Osteocyte (in vitro differentiated cells): ENCODE data around the gene FBXO36. TPM values are rescaled to one million over a fixed set of nuclear protein-coding genes. Genes with fewer than 3 reads are reported as not detected.
"Not testable (repeated sequence)": the region's sequence is repeated elsewhere in the genome, so short reads cannot be mapped to it uniquely, and the experiment has no call there.

Experiments used
- DNase-seq: peaks from one replicate; pipeline ENCODE4 v3.0.0; 2021; ENCODE audit warnings: mixed read lengths; ENCODE audit not compliant: unreplicated experiment; ENCODE audit errors: extremely low spot score
- H3K27ac Mint-ChIP-seq: one replicate; pipeline ENCODE4 v1.8.0; 2021; ENCODE audit warnings: mild to moderate bottlenecking, mixed read lengths; ENCODE audit not compliant: unreplicated experiment
- H3K27me3 Mint-ChIP-seq: one replicate; pipeline ENCODE4 v1.8.0; 2021; ENCODE audit warnings: mixed read lengths; ENCODE audit not compliant: unreplicated experiment
- H3K36me3 Mint-ChIP-seq: one replicate; pipeline ENCODE4 v1.8.0; 2021; ENCODE audit warnings: mixed read lengths; ENCODE audit not compliant: unreplicated experiment
- H3K4me1 Mint-ChIP-seq: one replicate; pipeline ENCODE4 v1.8.0; 2021; ENCODE audit warnings: mixed read lengths; ENCODE audit not compliant: unreplicated experiment
- H3K4me3 Mint-ChIP-seq: one replicate; pipeline ENCODE4 v1.8.0; 2021; ENCODE audit warnings: mild to moderate bottlenecking, moderate library complexity, mixed read lengths; ENCODE audit not compliant: unreplicated experiment
- H3K9me3 Mint-ChIP-seq: one replicate; pipeline ENCODE4 v1.8.0; 2021; ENCODE audit warnings: mixed read lengths; ENCODE audit not compliant: unreplicated experiment
- total RNA-seq: library from RNA; stranded (reverse); gene quantifications from 2 replicates; pipeline ENCODE4 v1.2.1, GENCODE V29; 2021
- TF ChIP-seq, protein P1 (sequence below): fragments of 200-600 bp; sonication (generic); IDR thresholded peaks from 2 replicates; pipeline ENCODE4 v1.5.0; 2021; ENCODE audit warnings: antibody characterized with exemption, mild to moderate bottlenecking, moderate library complexity

Gene FBXO36
- total RNA-seq, 1 donor from 2014 or later: 4.8 TPM

DNA sequence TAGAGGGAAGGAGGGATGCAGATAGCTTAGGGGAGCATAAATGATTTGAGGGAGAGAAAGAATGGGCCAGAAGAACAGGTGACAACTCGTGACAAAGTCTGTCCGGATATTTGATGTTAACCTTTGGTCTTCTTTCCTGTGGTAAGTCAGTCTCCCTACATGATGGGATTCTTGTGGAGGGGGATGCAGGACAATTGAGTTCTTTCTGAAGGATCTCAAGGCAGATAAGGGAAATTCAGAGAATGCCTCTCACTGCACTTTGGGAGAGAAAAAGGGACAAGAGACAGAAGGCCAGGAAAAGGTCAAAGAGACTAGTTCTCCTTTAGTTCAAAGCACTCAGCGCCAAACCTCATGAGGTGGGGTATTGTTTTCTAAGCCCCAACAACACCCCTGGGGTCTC lies 34.2 kb downstream of the FBXO36 start:
- TF ChIP-seq, protein P1, sequence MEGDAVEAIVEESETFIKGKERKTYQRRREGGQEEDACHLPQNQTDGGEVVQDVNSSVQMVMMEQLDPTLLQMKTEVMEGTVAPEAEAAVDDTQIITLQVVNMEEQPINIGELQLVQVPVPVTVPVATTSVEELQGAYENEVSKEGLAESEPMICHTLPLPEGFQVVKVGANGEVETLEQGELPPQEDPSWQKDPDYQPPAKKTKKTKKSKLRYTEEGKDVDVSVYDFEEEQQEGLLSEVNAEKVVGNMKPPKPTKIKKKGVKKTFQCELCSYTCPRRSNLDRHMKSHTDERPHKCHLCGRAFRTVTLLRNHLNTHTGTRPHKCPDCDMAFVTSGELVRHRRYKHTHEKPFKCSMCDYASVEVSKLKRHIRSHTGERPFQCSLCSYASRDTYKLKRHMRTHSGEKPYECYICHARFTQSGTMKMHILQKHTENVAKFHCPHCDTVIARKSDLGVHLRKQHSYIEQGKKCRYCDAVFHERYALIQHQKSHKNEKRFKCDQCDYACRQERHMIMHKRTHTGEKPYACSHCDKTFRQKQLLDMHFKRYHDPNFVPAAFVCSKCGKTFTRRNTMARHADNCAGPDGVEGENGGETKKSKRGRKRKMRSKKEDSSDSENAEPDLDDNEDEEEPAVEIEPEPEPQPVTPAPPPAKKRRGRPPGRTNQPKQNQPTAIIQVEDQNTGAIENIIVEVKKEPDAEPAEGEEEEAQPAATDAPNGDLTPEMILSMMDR: no peak
- Mint-ChIP-seq H3K9me3 (no peaks in the 10 kb centered on the region), H3K4me3 (no peak overlapping the region), H3K36me3 (no peaks in the 10 kb centered on the region), H3K4me1 (no peaks in the 10 kb centered on the region), H3K27me3 (no peaks in the 10 kb centered on the region), H3K27ac (no peak overlapping the region)
- no peak for DNase-seq

DNA sequence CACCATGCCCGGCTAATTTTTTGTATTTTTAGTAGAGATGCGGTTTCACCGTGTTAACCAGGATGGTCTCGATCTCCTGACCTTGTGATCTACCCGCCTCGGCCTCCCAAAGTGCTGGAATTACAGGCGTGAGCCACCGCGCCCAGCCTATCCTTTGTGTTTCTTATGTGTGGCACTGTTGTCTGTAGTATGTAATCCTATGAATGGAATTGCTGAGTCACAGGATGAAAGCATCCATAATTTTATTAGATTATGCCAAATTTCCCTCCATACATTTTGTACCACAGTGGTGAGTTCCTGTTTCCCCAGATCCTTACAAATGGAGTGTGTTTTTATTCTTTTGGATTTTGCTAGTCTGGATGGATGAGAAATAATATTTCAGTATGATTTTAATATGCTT lies 41.3 kb downstream of the FBXO36 start:
- H3K27me3 Mint-ChIP-seq, H3K4me3 Mint-ChIP-seq, H3K4me1 Mint-ChIP-seq, H3K9me3 Mint-ChIP-seq, H3K36me3 Mint-ChIP-seq, H3K27ac Mint-ChIP-seq, DNase-seq: not testable (repeated sequence)

DNA sequence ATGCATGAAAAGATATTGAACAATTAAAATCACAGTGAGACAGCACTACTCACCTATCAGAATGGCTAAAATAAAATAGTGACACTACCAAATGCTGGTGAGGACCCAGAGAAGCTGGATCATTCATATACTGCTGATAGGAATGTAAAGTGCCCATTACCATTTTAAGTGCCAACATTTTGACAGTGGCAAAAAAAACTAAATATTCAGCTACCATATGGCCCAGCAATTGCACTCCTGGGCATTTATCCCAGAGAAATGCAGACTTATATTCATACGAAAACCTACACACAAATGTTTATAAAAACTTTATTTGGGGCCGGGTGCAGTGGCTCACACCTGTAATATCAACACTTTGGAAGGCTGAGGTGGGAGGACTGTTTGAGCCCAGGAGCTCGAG lies 47.6 kb downstream of the FBXO36 start:
- Mint-ChIP-seq H3K4me1 (peaks cover 2% of the 10 kb centered on the region), H3K36me3 (no peaks in the 10 kb centered on the region), H3K27ac (no peak overlapping the region), H3K27me3 (no peaks in the 10 kb centered on the region), H3K4me3 (no peak overlapping the region), H3K9me3 (no peaks in the 10 kb centered on the region)
- TF ChIP-seq, protein P1: no peak
- no peak for DNase-seq

DNA sequence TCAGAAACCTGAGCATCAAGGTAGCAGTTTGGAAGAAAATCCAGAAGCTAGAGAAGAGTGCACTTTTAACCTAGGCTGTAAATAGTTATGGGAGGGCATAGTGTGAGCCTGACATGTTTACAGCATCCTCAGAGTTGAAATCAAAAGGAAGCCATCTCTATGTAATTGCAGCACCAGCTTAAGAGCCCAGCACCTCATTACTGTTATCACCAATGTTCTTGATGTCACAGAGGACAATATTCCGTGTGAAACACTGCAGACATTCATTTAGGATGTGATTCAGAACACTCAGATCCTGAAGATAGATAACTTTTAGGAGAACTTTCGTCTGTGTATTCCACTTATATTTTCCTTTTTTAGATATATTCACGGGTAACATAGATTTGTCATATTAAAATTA lies 48.1 kb downstream of the FBXO36 start:
- TF ChIP-seq, protein P1: no peak
- H3K36me3 Mint-ChIP-seq: no peaks in the 10 kb centered on the region
- H3K27ac Mint-ChIP-seq: no peak overlapping the region
- no peaks in the 10 kb centered on the region for H3K9me3 Mint-ChIP-seq
- no peaks in the 10 kb centered on the region for H3K27me3 Mint-ChIP-seq
- no peak overlapping the region for H3K4me3 Mint-ChIP-seq
- no peak for DNase-seq
- H3K4me1 Mint-ChIP-seq: peaks cover 2% of the 10 kb centered on the region

DNA sequence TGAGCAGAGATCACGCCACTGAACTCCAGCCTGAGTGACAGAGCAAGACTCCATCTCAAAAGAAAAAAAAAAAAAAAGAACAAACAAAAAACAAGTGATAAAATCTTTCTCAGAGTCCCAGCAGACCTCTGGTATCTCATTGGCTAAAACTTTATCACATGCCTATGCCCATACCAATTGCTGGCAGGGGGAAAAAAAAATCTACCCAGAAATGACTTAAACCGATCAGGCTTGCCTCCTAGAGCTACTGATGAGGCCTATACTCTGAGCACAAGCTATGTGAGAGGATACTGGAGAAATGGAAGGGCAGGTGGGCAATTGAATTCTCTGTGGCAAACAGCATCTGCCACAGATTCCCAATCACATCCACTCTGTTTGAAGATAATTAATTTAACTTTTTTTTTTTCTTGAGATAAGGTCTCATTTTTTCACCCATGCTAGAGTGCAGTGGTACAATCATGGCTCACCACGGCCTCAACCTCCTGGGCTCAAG lies 49.0 kb downstream of the FBXO36 start:
- H3K4me1 Mint-ChIP-seq: peaks cover 2% of the 10 kb centered on the region
- TF ChIP-seq, protein P1: no peak
- no peaks in the 10 kb centered on the region for H3K9me3 Mint-ChIP-seq
- no peak overlapping the region for H3K27ac Mint-ChIP-seq
- H3K36me3 Mint-ChIP-seq: no peaks in the 10 kb centered on the region
- H3K27me3 Mint-ChIP-seq: no peaks in the 10 kb centered on the region
- no peak overlapping the region for H3K4me3 Mint-ChIP-seq
- no peak for DNase-seq

DNA sequence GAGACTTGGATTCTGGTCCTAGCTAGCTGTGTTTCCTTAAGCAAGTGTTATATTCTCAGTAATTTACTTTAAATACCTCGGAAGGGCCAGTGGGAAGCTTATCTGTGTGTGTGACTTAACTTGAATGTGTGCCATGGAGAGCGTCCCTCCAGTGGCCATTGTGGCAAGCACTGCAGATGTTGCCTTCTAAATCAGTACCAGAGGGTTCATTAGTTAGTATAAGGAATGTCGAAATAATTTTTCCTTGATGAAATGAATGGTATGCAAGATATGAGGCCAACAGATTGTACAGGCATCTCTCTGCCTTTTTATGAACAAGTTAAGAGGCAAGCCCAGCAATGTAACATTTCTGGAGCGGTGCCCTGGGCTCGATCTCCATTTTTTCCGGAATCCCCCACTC lies 52.0 kb downstream of the FBXO36 start:
- Mint-ChIP-seq H3K4me3 (no peak overlapping the region), H3K9me3 (no peaks in the 10 kb centered on the region), H3K36me3 (no peaks in the 10 kb centered on the region), H3K4me1 (peaks cover 2% of the 10 kb centered on the region), H3K27me3 (no peaks in the 10 kb centered on the region), H3K27ac (no peak overlapping the region)
- TF ChIP-seq, protein P1: peak; percentile 27
- DNase-seq: no peak
